OCI-LY7 (cell line): Measurements from ENCODE around the gene AKAP8L.

Experiments used
- CTCF ChIP-seq: fragments of 200-600 bp; sonication (generic); conservative IDR thresholded peaks from 2 replicates; pipeline ENCODE4 v1.5.1; 2014; ENCODE audit warnings: mild to moderate bottlenecking, antibody characterized with exemption, low read length, moderate library complexity, mixed read lengths
- EZH2phosphoT487 ChIP-seq: fragments of 200-600 bp; sonication (generic); IDR thresholded peaks from 2 replicates; pipeline ENCODE4 v1.6.1; 2018; ENCODE audit warnings: low read depth, borderline replicate concordance, mild to moderate bottlenecking, mixed run types, antibody characterized with exemption, low read length, moderate library complexity, mixed read lengths

DNA sequence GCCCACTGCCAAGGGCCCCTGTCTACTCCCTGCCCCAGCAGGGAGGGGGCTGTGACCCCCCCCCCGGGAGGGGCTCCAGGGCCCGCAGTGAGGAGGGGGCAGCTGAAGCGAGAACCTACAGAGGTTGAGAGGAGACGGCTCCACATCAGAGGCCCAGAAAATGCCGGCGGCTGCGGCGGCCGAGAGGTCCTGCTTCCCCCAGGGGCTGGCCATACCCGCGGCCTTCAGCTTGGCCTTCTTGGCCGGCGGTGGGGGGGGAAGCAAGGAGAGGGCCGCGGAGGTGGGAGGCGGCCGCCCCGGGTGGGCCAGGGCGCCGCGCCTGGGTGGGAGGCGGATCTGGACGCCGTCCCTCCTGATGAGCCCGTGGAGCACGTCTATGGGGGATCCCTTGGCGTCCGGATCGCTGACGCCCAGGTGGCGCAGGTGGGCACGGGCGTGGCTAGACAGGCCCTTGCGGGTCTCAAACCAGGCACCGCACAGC, 9.2 kb upstream of the AKAP8L start:
- TF ChIP-seq CTCF (no peak), EZH2phosphoT487 (no peak)
